Measurements from ENCODE around the gene SCO1. TPM values are rescaled to one million over a fixed set of nuclear protein-coding genes. Genes with fewer than 3 reads are reported as not detected.

Gene SCO1
- total RNA-seq, result 19.3 and 20.2 TPM in 2 replicates

GRCh38 chr17:10697092-10698081 lies at the start of gene SCO1, which contains the start of gene ADPRM:
Gene SCO1 (minus strand): TSS chr17:10697533. CDS start chr17:10697507, 26 bp downstream.
Gene ADPRM (plus strand): TSS chr17:10697594. CDS start chr17:10704927, 7,333 bp downstream.

GRCh38 chr17:10729334-10730193 lies 32.2 kb upstream of the SCO1 start, which contains the start of gene TMEM220:
Gene TMEM220 (minus strand): TSS chr17:10730023. CDS start chr17:10729851, 172 bp downstream.

DNA sequence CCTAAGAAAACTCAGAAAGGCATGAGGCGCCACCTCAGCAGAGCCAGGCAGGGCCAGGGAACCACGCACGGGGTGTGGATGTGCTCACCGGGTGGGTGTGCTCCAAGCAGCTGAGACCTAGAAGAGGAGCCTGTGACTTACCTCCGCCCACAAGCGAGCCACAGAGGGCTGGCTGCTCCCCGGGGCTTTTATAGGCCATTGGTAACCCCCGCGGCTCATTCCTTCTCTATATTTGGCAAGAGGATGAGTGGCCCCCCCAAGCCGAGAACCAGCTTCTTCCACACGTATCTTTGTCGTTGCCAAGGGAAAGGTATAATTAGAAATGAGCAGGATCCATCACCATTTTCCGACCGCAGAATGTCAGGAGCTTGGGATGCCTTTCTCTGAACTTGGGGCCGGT lies 40.2 kb downstream of the SCO1 start, which contains the start of gene MYH3:
Gene MYH3 (minus strand): TSS at position 162 of the 400 bp plus-strand sequence. CDS start 2,245 bp downstream, outside the sequence.

Other genes starting within 250 kb of the SCO1 start
- not detected in 2 replicates for gene MYH4, start 228.0 kb downstream of the SCO1 start, total RNA-seq
- gene MYH1, start 179.0 kb downstream of the SCO1 start, total RNA-seq, result not detected in 2 replicates
- gene MYH2, start 147.9 kb downstream of the SCO1 start, total RNA-seq, result 1.8 TPM in 1 of 2 replicates, not detected in the other
- under 0.01 and 13.7 TPM in 2 replicates for gene MYH3, start 40.2 kb downstream of the SCO1 start, total RNA-seq
- gene ADPRM, start 61 bp upstream of the SCO1 start, total RNA-seq, result 9.2 and 13.1 TPM in 2 replicates
- 1.4 and 8.9 TPM in 2 replicates for gene TMEM220, start 32.5 kb upstream of the SCO1 start, total RNA-seq
- not detected in 2 replicates for gene TMEM238L, start 106.6 kb upstream of the SCO1 start, total RNA-seq
- not detected in 2 replicates for gene PIRT, start 140.6 kb upstream of the SCO1 start, total RNA-seq